HepG2 (cell line): Measurements from ENCODE around the gene IL24. TPM values are rescaled to one million over a fixed set of nuclear protein-coding genes. Genes with fewer than 3 reads are reported as not detected.

Source experiments
- ATAC-seq: fragments of 200-7000 bp; cut with Tn5 transposase; 3 replicates; pipeline ENCODE4 v1.9.1; 2020; ENCODE audit warnings: mild to moderate bottlenecking, moderate library complexity
- BruUV-seq: library from RNA; stranded (reverse); fragments of 400-500 nt; replicated peaks from 2 replicates; lab custom pipeline; 2021; lab: Mats Ljungman, UMichigan
- CTCF ChIA-PET: fragments of 300-600 bp; formaldehyde crosslinking; extraction: SDS; loops from one replicate; lab custom pipeline; 2021; ENCODE audit warnings: low total read pairs, inconsistent platforms, low intra/inter-chr PET ratio; lab: Yijun Ruan, JAX
- POLR2A ChIA-PET: fragments of 350-600 bp; sonication (Branson Sonifier 250); formaldehyde crosslinking; loops from one replicate; lab custom pipeline; 2020; ENCODE audit warnings: antibody characterized with exemption, inconsistent platforms; lab: Yijun Ruan, JAX
- DNase-seq: peaks from one replicate; pipeline ENCODE4 v3.0.0-alpha.2; 2015; ENCODE audit warnings: low spot score
- FAIRE-seq: peaks from 3 replicates; lab custom pipeline; 2011; peaks lifted over from hg19 to GRCh38; lab: Jason Lieb, UNC
- H2AFZ ChIP-seq: one replicate; pipeline ENCODE4 v1.6.1; 2011; ENCODE audit warnings: low read length, inconsistent platforms
- H3K27ac ChIP-seq: fragments of 300-600 bp; 3 replicates; pipeline ENCODE4 v1.8.0; 2011; ENCODE audit warnings: mixed run types, mild to moderate bottlenecking, mixed read lengths, low read length, inconsistent platforms; ENCODE audit not compliant: insufficient read depth; ENCODE audit errors: extremely low read length
- H3K27me3 ChIP-seq, 2 experiments: fragments of 200-600 bp in 1 of 2; 2 replicates in 1 of 2; 3 replicates in 1 of 2; pipeline versions ENCODE4 v1.6.0 to v1.8.0; 2011; ENCODE audit warnings: low read length in 2 of 2, mild to moderate bottlenecking in 2 of 2, moderate library complexity in 2 of 2, inconsistent platforms in 1 of 2; ENCODE audit not compliant: insufficient read depth in 2 of 2, control insufficient read depth in 1 of 2
- H3K36me3 ChIP-seq, 2 experiments: fragments of 200-600 bp in 1 of 2; replicated peaks in 1 of 2; 2 replicates in 1 of 2; 3 replicates in 1 of 2; pipeline versions ENCODE4 v1.5.1 to v1.8.0; 2011; ENCODE audit warnings: low read length in 2 of 2, inconsistent platforms in 1 of 2; ENCODE audit not compliant: insufficient read depth in 2 of 2, control insufficient read depth in 1 of 2
- H3K4me1 ChIP-seq: 2 replicates; pipeline ENCODE4 v1.5.1; 2012; ENCODE audit warnings: low read length, inconsistent platforms; ENCODE audit not compliant: insufficient read depth
- H3K4me2 ChIP-seq: 2 replicates; pipeline ENCODE4 v1.6.0; 2011; ENCODE audit warnings: low read depth, low read length, inconsistent platforms
- H3K4me3 ChIP-seq, 3 experiments: fragments of 200-600 bp in 1 of 3; sonication (generic), shearing (Covaris generic) in 1 of 3; replicated peaks in 1 of 3; 2 replicates each; pipeline ENCODE4 v1.5.1; 2011 to 2016; ENCODE audit warnings: low read length in 3 of 3, inconsistent platforms in 2 of 3, low read depth in 2 of 3, mild to moderate bottlenecking in 2 of 3, control low read depth in 1 of 3, mixed read lengths in 1 of 3; ENCODE audit not compliant: insufficient read depth in 1 of 3
- H3K79me2 ChIP-seq: one replicate; pipeline ENCODE4 v1.6.1; 2011; ENCODE audit warnings: low read length, inconsistent platforms; ENCODE audit not compliant: insufficient read depth
- H3K9ac ChIP-seq: 2 replicates; pipeline ENCODE4 v1.6.0; 2011; ENCODE audit warnings: mild to moderate bottlenecking, low read depth, low read length, inconsistent platforms; ENCODE audit not compliant: insufficient read depth
- H3K9me3 ChIP-seq: 2 replicates; pipeline ENCODE4 v1.5.1; 2012; ENCODE audit warnings: mild to moderate bottlenecking, low read length
- H4K20me1 ChIP-seq: 2 replicates; pipeline ENCODE4 v1.6.0; 2011; ENCODE audit warnings: inconsistent platforms, mild to moderate bottlenecking, low read length, moderate library complexity; ENCODE audit not compliant: insufficient read depth
- CCAR2 ChIP-seq: fragments of 200-400 bp; formaldehyde crosslinking; optimal IDR thresholded peaks from 2 replicates; pipeline ENCODE3; 2018; ENCODE audit warnings: low read depth, mild to moderate bottlenecking, low read length, moderate library complexity
- GABPB1 ChIP-seq: IDR thresholded peaks from 2 replicates; pipeline ENCODE4 v1.6.1; 2016; ENCODE audit warnings: mild to moderate bottlenecking, missing genetic modification reagents, moderate library complexity, missing compliant biosample characterization
- IRF2 ChIP-seq: IDR thresholded peaks from 2 replicates; pipeline ENCODE4 v1.6.1; 2018; ENCODE audit warnings: missing genetic modification reagents, missing compliant biosample characterization
- MED13 ChIP-seq: sonication (generic); formaldehyde crosslinking; IDR thresholded peaks from 2 replicates; pipeline ENCODE4 v1.5.0; 2020; ENCODE audit warnings: missing genetic modification reagents
- NR2F2 ChIP-seq: IDR thresholded peaks from 2 replicates; pipeline ENCODE4 v1.6.1; 2012; ENCODE audit warnings: low read depth, inconsistent platforms, borderline replicate concordance
- PCBP1 ChIP-seq: fragments of 200-400 bp; formaldehyde crosslinking; IDR thresholded peaks from 2 replicates; pipeline ENCODE4 v1.6.1; 2017; ENCODE audit warnings: mild to moderate bottlenecking, low read depth, low read length, borderline replicate concordance
- SMARCE1 ChIP-seq: fragments of 450-650 bp; IDR thresholded peaks from 2 replicates; pipeline ENCODE4 v1.6.1; 2017; ENCODE audit warnings: borderline replicate concordance
- U2AF1 ChIP-seq: fragments of 200-400 bp; formaldehyde crosslinking; optimal IDR thresholded peaks from 2 replicates; pipeline ENCODE3; 2017; ENCODE audit warnings: mild to moderate bottlenecking, low read depth, low read length
- ZNF589 ChIP-seq: sonication (generic); formaldehyde crosslinking; conservative IDR thresholded peaks from 2 replicates; pipeline ENCODE4 v1.8.0; 2022; ENCODE audit warnings: mild to moderate bottlenecking, moderate library complexity, missing genetic modification reagents
- ZNF720 ChIP-seq: sonication (generic); formaldehyde crosslinking; IDR thresholded peaks from 2 replicates; pipeline ENCODE4 v1.4.0; 2020; ENCODE audit warnings: missing genetic modification reagents
- WGBS: methylation state at CpG from one replicate; pipeline ENCODE4 v1.1.6; 2017; ENCODE audit warnings: low lambda C conversion rate; 5-methylcytosine and 5-hydroxymethylcytosine counted together
- in situ Hi-C: cut with HindIII; loops from 2 replicates; pipeline ENCODE4 v1.10.0; 2017; ENCODE audit warnings: low pct_unique_long_range_greater_than_20kb; ENCODE audit not compliant: extremely low pct_ligation_motif_present
- intact Hi-C: fragments of 100-400 bp; cut with micrococcal nuclease; formaldehyde crosslinking; loops from one replicate; pipeline ENCODE4 v1.10.0; 2022; ENCODE audit not compliant: unreplicated experiment
- polyA plus RNA-seq, 8 experiments: library from polyadenylated mRNA; depleted of rRNA in 3 of 8; stranded (reverse) in 7 of 8; unstranded in 1 of 8; fragments of >200 nt; fragmentation: Illumina TruSeq in 4 of 8; extraction: Trizol in 4 of 8; gene quantifications; 2 replicates each; pipeline versions ENCODE4 v1.2.1 to v1.2.3, GENCODE V29; 2011 to 2016; ENCODE audit warnings: low read depth in 4 of 8, missing spikeins in 1 of 8, mixed read lengths in 1 of 8; ENCODE audit not compliant: insufficient read depth in 1 of 8
- total RNA-seq, 5 experiments: library from RNA; depleted of rRNA; stranded (reverse); fragments of >200 nt; fragmentation: Illumina TruSeq; extraction: Trizol; gene quantifications; 2 replicates each; pipeline ENCODE4 v1.2.3, GENCODE V29; 2016; ENCODE audit warnings: low read depth in 1 of 5

The IL24 gene
- total and polyA plus RNA-seq, 2 of the 13 experiments (the other 11 are each of a cell fraction or from before 2014, with no cell fraction given), result not detected

GRCh38 chr1:206904423-206905142 is 7.3 kb downstream of the IL24 start (continued):
- no peak for TF ChIP-seq PCBP1
- TF ChIP-seq ZNF720 (CRISPR knock-in tag), result no peak
- TF ChIP-seq U2AF1, result no peak
- TF ChIP-seq CCAR2, result no peak
- TF ChIP-seq GABPB1, result no peak
- TF ChIP-seq, all 625 proteins: peak for 0

DNA sequence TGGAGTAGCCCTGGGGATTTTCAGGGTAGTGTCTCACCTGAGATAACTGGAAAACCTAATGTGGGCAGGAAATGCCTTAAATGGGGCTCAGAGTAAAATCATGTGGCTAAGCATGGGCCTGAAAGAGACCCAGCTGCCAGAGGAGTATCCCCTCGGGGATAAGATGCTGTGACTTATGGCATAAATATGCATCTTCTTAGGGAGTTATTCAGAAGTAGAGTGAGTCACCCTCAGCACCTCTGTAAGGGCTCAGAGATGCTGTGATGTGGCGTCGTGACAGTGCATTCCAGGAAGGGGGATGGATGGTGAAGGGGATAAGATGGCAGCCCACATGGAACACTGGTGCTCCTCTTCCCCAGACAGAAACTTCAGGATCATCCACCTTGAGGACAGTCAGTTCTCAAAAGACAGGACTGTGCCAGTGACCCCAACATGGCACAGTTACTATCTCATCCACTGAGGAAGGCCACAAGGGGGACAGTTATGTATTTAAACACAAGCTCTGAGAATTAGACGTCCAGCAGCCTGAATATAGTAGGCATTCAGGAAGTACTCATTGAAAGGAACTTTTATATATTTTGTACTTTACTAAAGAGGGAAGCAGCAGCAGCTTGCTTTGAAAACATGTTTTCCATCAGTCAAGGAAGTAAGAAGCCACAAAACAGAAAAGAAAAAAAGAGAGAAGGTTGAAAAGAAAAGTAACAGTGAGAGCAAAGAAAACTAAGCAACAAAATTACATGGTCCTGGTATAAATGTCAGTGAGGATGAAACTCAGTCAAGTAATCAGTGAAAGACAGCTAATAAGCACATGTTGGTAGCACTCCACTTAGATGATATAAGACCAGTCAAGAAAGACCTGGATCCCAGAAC is 8.3 kb downstream of the IL24 start:
- Histone ChIP-seq H3K4me1 (no peaks in the 10 kb centered on the region), H3K9ac (no peak overlapping the region), H3K4me2 (no peak overlapping the region), H4K20me1 (no peaks in the 10 kb centered on the region), H2AFZ (no peak overlapping the region), H3K36me3 (no peaks in the 10 kb centered on the region), H3K27ac (no peak overlapping the region), H3K27me3 (peaks cover 4 to 27% of the 10 kb centered on the region in 2 experiments; a peak in 4 of 5 replicates), H3K79me2 (no peaks in the 10 kb centered on the region), H3K4me3 (no peak overlapping the region), H3K9me3 (no peaks in the 10 kb centered on the region)
- no TSS peak for BruUV-seq
- ATAC-seq (no peak), DNase-seq (no peak), FAIRE-seq (no peak)
- in situ Hi-C loops (loop anchor here (25.0 kb wide), 1 partner anchor 268 kb away; the partner anchor contains the start of gene DYRK3), intact Hi-C loops (no loop called here)
- TF ChIP-seq NR2F2 (no peak), SMARCE1 (no peak), MED13 (CRISPR knock-in tag) (no peak), IRF2 (no peak), ZNF589 (CRISPR knock-in tag) (no peak)
- 0% methylated on average over 4 of the region's 4 CpGs for WGBS
- ChIA-PET CTCF (no interaction called here), POLR2A (no interaction called here)
